Muscle of arm (tissue), 12 donors: Measurements from ENCODE around the gene GINS1. TPM values are rescaled to one million over a fixed set of nuclear protein-coding genes. Genes with fewer than 3 reads are reported as not detected.

Source experiments
- DNase-seq: peaks from one replicate; pipeline ENCODE4 v3.0.0-alpha.2; 2013
- polyA plus RNA-seq, 12 donors: library from polyadenylated mRNA; unstranded; fragments of 120-200 nt; gene quantifications; one replicate each; pipeline ENCODE4 v1.2.1, GENCODE V29; 2013; ENCODE audit not compliant: insufficient read length in 12 of 12

Gene GINS1
- polyA plus RNA-seq, 12 donors: 4.5 to 11.3 (median 8.7) TPM; not detected in 1

- DNase-seq: no peak
These were observed 86.5 kb downstream of the GINS1 start for GRCh38 chr20:25493748-25494505.

- no peak for DNase-seq
These were observed 87.2 kb downstream of the GINS1 start for GRCh38 chr20:25494506-25495188.

- DNase-seq: no peak
These were observed 87.8 kb downstream of the GINS1 start for GRCh38 chr20:25495189-25495824.

GRCh38 chr20:25496165-25496967 is 88.9 kb downstream of the GINS1 start:
- DNase-seq: no peak

- no peak for DNase-seq
These were observed 89.5 kb downstream of the GINS1 start for GRCh38 chr20:25496968-25497401.

- no peak for DNase-seq
These were observed 90.3 kb downstream of the GINS1 start for GRCh38 chr20:25497586-25498279.

Other genes with a start within 250 kb of the GINS1 start
- 10 to 100 TPM in 11 of 12 donors, not detected in 1; 25.2 to 73.1 (median 31.2) TPM for gene ENTPD6, start 212.0 kb upstream of the GINS1 start, polyA plus RNA-seq
- 10 to 100 TPM in 11 of 12 donors, not detected in 1; 18.2 to 31.2 (median 23.0) TPM for gene PYGB, start 159.6 kb upstream of the GINS1 start, polyA plus RNA-seq
- 10 to 100 TPM in 11 of 12 donors, not detected in 1; 10.1 to 25.2 (median 16.8) TPM for gene ABHD12, start 16.8 kb upstream of the GINS1 start, polyA plus RNA-seq
- gene NINL, start 177.9 kb downstream of the GINS1 start, polyA plus RNA-seq: 10 to 100 TPM in 11 of 12 donors, not detected in 1; 10.0 to 31.5 (median 12.8) TPM
- gene NANP, start 216.3 kb downstream of the GINS1 start, polyA plus RNA-seq: 1 to 10 TPM in 11 of 12 donors, not detected in 1; 2.6 to 4.4 (median 3.9) TPM